ENCODE measurements around the gene MGMT.

Gene MGMT

DNA sequence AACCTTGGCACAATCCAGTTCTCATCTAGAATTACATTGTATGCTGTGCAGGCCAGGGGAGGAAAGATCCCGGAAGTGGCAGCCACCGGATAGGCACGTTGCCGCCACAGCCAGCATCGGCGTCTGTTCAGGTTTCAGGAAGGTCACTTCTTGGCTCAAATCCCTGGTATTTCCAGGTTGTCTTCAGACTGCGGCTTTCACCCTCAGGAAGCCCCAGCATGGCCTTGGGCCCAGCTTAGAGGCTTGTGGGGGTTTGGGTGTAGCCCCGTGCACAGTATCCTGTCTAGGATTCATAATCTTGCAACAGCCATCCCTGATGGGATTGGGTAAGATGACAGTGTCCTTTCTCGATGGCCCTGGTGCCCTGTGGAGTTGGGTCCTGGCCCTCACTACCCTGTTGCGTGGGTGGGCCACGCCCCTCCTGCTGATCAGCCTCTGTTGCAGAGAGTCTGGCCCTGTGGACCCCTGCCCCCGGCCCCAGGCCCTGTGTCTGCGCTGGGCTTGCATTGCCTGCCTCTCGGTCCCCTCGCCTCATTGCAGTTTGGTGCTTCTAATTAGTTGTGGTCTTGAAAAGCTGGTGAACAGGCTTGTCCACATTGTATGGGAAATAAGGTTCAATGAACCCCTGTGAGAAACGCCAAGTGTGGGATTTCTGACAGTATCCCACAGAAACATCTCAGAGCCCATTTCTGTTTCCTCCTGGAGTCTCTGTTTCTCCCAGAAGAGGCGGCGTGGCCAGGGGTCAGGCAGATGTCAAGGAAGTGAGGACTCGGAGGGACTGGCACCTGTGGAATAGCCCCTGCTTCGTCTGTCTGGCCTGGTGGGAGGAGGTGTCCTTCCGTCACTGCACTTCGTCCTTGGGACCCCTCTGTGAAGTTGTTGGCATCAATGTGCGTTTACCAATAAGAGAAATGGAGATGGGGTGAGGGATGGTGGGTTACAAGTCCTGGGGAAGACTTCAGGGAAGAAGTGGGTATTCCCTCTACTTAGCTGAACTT is 77.5 kb downstream of the MGMT start:
- no peak for DNase-seq (ENCODE audit: low read depth)

DNA sequence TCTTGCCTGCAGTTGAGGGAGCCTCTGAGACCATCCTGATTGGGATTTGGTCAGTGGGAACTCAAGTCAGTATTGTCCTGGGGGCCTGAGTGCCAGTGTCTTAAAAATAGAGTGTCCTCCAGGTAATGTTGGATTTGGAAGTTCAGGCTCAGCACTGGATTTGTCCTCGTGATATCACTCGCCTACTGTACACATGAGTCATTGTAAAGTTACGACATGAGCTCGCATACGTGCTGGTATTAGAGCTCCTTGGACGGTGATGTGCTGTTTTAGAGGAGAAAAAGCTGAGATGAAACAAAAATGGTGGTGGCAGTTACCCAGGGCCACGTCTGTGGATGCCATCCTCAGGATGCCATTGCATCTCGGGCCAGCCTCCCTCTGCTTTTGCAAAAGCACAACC is 78.2 kb downstream of the MGMT start:
- no peak for DNase-seq (ENCODE audit: low read depth)

DNA sequence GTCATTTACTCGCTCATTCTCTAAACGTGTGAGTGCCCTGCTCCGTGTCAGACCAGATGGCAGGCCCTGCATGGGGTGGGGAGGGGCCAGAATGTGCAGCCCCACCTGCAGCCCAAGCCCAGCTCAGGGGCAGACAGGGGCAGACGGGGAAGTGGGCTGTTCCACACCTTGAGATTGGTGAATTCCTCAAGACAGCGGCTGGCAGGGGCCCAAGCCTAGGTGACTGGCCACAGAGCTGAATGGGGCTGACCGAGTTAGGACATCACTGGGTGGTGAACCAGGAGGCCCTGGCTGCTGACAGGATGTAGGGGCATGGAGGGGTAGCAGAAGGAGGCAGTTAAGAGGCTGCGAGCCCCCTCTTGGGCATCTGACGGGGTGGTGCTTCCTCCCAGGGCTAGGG is 79.1 kb downstream of the MGMT start:
- DNase-seq (ENCODE audit: low read depth): no peak

DNA sequence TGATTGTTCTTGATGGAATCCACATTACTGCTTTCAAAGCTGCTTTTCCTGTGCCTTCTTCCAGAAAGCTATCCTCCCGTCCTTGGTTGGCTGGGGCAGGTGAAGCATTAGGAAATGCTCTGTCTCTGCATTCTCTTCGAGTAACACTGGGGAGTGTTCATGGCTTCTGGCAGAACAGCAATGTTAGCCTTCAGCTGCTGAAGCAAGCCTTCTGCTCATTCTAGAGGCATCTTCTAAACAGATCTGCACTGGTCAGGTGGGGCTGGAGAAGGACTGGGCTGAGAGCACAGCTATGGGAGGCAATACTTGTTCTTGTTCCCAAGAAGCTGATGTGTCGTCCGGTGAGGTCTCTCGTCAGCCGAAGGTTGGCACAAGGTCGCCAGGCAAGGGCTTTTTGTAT is 80.6 kb downstream of the MGMT start:
- no peak for DNase-seq (ENCODE audit: low read depth)

DNA sequence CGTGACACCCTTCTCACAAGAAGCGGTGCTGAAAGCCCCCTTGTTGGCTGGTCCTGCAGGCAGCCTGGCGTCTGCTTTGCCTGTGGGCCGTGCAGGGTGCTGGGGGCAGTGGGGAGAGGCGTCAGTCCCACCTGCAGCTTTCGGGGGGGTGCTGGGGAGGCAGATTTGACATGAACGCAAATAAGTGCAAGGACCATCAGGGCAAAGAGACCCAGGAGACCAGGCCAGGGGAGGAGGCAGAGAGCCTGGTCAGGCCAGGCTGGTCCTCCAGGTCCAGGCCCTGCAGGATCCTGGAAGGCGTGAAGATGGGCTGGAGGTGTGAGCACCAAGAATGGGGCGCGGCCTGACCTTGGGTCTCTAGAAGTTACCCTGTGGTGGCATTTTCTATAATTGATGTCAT is 81.6 kb downstream of the MGMT start:
- no peak for DNase-seq (ENCODE audit: low read depth)

DNA sequence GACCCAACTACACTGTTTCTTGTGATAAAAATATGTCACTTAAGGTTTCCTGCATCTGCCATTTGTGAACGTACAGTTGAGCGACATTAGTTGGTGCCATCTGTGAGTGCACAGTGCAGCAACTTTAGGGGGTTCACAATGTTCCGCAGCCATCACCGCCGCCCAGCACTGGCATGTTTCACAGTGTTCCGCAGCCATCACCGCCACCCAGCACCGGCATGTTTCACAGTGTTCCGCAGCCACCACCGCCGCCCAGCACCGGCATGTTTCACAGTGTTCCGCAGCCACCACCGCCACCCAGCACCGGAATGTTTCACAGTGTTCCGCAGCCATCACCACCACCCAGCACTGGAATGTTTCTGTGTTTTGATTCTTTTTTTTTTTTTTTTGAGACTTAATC is 83.0 kb downstream of the MGMT start:
- DNase-seq (ENCODE audit: low read depth): no peak

DNA sequence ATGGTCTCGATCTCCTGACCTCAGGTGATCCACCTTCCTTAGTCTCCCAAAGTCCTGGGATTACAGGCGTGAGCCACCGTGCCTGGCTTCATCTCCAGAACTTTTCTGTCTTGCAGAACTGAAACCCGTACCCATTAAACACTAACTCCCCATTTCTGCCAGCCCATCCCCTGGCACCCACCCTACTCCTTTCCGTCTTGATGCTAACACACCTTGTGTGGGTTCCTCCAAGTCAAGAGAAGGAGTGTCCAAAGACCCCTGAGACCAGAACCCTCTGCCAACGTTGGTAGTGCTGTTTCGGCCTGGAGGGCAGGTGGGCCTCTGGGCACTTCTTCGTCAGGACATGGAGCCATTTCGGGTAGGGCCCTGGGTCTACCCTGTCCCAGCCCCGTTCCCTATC is 83.6 kb downstream of the MGMT start:
- DNase-seq (ENCODE audit: low read depth): no peak

DNA sequence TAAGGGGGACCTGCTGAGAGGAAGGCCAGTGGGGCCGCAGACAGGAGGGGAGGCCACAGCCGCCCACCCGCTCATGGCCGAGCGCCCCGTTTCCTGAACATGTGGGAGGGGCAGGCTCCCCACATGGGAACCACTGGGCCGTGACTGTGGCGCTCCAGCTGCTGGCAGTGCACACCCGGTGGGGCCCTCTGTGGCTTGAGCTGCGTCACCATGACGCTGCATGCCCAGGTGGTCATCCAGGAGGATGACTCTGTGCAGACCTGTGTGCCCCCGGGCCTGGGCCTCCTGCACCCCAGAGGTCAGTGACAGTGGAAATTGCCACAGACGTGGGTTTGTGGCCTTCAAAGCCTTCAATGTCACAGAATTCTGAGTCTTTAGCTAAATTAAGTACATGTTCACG is 85.1 kb downstream of the MGMT start:
- DNase-seq (ENCODE audit: low read depth): no peak

DNA sequence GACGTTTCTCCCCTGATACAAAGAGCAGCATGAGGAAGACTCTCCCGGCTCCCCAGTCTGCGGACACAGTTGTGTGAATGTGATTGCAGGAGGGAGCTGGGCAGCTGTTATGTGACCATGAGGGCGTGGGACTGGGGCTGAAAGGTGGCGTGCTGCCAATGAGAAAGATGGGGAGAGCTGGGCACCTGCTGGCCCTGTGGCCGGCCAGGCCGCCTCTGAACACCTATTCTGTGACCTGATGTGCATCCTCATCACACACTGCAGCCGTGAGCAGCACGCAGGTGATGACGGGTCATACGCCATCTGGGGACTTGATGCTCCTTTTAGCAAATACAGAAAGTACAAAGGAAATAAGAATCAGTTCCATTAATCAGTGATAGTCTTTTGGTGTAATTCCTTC is 86.9 kb downstream of the MGMT start:
- DNase-seq (ENCODE audit: low read depth): no peak

DNA sequence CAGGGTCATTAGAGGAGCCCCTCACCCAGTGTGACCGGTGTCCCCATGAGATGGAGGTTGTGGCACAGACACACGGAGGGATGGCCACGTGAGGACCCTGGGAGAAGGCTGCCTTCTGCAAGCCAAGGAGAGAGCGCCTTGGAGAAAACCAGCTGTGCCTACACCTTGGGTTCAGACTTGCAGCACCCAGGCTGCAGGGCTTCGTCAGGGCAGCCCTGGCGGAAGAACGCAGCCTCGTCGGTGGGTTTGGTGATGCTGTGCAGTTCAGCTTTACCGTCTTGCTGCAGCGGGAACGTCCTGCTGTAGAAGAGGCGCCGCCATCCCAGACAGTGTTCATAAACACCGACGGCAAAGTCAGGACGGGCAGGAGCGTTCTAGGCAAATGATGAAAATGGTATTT is 89.3 kb downstream of the MGMT start:
- DNase-seq (ENCODE audit: low read depth): no peak

DNA sequence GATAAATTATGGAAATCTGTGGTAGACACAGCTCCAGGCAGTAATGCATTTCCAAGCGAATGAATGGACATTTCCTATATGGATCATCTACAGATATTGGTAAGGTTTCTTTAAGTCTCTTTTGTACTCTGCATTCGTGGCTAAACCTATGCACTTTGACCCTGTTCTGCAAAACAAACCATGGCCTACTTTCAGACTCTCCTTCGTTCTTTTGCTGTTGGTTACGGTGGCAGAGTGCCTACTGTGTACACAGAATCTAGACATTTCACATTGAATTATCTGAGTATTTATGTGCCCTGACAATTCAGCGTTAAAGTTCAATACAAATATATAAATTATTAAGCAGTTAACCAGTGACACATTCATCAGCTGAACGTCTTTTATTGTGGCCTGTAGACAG is 93.3 kb downstream of the MGMT start:
- no peak for DNase-seq (ENCODE audit: low read depth)

DNA sequence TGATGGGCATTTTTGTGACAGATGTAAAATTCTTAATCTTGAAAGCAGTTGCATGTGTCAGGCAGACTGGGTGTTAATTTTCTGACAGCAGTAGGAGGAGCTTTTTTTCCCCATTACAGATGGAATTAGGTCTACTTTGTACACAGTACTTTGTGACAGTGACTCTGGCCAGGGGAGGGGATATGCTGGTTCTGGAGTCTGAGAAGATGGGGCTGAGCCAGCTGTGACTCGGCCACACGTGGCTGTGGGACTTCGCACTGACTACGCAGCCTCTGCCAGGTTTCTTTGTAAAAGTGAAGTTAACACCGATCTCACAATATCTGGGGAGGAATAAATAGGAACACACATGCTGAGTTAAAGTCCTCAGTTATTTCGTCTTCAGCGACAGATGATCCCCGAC is 95.4 kb downstream of the MGMT start:
- DNase-seq (ENCODE audit: low read depth): no peak

DNA sequence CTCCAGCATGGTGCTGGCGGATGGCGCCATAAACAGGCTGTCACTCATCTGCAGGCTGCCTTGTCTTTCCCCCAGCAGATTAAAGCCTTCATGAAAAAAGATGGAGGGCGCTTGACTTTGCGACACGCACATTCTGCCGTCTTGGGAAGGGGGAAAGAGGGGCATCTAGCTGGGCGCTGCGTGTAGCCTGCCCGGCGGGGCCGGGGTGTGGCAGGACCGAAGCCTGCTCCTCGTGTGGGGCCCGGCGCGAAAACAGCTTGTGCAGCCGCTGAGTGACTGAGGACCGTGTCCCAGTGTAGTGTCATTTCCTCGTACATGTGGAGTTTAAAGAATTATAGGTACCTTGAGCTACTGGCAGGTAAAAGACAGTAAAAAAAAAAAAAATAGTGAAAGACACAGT is 97.9 kb downstream of the MGMT start:
- DNase-seq (ENCODE audit: low read depth): no peak

DNA sequence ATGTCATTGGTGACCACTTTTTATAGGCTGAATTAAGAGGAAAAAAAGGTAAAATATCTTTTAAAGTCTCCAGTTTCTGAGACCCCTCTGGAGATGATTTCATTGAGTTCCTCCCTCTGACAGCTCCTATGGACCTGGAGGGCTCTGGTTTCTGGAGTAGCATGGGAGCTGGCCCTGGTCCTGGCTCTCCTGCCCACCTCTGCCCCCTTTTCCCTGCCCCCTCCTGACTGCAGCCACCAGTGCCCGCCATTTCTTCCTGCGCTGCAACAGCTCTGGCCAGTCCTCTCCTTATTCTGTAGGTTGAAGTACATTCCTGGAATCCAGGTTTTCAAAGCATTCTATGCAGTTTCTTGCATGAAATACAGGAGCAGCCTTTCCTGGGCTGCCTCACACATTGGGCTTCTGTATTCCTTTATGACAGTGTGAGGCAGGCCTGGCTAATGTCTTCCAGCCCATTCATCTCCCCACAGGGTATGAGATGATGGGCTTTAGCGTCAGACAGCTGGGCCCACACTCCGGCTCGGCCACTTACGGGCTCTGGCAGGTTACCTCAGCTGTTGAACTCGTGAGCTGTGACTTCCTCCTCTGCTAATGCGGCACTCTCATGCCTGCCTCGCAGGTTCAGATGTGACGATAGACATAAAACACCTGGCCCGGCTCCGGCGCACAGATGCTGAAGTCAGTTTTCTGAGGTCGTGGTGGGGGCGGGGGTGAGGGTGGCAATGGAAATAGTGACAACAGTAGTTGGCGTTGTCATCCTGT is 101.7 kb downstream of the MGMT start:
- no peak for DNase-seq (ENCODE audit: low read depth)

DNA sequence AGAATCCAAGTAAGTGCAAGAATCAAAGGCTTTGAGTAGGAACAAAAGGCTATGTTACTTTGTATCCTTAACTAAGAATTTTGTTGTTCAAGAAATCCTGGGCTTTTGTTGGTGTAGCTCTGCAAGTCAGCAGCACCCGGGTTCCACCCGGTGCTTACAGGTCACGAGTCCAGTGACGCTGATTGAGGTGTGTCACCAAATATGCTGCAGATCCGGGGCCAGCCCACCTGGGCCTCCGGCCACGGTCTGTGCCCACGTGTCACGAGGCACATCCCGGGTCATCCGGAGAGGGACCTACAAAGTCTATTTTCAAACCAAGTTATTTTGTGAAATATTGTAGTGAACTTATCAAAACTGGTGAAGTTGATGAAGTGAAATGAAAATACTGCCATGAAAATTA is 103.1 kb downstream of the MGMT start:
- no peak for DNase-seq (ENCODE audit: low read depth)

DNA sequence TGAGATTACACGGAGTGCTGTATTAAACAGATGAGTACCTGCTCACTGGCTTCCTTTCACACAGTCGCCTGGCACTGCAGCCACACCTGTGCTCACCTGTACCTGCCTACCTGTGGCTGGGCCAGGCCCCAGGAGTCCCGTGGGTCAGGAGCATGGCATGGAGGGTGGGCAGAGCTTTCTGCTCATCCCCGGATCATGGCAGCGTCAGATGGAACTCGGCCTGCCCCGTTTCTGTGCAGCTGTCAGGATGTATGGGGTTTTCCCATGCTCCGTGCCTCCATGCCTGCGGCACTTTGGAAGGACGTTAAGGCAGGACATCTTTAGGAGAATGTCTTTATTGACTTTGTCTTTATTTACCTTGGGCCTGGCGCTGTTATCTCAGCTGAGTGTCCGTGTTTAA is 112.2 kb downstream of the MGMT start:
- no peak for DNase-seq (ENCODE audit: low read depth)

DNA sequence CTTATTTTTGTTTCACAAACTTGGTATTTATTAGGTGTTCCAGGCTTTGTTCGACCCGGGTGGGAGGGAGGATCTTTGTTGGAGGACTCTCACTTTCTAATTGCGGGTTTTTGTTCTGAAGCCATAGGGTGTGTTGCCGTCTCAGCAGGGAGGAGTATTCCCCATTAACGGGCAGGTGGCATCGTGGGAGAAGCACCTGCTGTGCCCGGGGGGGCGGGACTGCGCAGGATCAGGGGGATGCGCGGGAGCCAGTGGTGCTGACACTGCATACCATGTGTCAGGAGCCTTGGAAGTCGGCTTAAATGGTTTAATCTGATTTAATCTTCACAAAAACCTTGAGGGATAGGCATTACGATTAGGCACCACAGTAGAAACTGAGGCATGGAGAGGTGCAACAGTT is 113.0 kb downstream of the MGMT start:
- no peak for DNase-seq (ENCODE audit: low read depth)

DNA sequence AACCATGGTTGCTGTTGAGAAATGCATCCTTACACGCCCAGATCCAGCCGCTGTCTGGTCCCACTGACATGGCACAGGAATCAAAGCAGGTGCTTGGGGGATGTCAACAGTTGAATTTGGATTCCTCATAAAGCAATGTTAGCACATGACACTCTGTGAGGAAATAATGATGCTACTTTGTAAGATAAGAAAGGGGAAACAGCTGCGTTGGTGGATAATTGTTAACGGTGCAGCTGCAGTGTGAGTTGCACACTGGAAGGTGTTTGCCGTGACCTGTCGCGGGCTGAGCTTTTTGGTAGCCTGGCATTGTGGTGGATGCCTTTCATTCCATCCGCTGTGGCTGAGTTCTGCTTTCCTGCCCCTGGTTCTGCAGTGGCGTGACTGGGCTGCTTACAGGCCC is 113.9 kb downstream of the MGMT start:
- no peak for DNase-seq (ENCODE audit: low read depth)

DNA sequence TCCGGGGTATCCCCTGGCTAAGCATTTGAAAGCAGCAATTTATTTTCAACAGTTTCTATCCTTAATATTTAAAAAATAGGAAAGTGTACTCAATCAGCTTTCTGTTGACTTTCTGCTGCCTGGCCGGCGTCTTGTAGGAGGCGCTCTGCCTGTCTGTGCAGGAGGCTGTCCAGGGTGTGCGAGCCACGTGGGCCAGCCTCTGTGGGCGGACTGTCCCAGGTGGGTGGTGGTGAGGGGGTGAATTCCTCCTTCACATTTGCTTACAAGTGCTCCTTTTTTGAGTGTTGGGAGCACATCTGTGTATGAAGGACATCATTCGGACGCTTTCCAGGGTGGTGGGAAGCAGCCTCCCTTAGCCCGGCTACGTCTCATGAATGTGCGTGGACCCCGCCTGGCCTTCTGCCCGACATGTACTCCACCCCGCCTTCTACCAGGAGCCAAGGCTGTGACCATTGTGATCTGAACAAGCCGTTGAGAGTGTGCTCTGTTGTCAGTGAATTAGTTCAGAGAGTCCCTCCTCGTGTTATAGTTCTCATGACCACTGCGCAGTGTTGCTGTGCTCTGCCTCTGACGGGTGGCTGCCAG is 114.9 kb downstream of the MGMT start:
- DNase-seq (ENCODE audit: low read depth): no peak

DNA sequence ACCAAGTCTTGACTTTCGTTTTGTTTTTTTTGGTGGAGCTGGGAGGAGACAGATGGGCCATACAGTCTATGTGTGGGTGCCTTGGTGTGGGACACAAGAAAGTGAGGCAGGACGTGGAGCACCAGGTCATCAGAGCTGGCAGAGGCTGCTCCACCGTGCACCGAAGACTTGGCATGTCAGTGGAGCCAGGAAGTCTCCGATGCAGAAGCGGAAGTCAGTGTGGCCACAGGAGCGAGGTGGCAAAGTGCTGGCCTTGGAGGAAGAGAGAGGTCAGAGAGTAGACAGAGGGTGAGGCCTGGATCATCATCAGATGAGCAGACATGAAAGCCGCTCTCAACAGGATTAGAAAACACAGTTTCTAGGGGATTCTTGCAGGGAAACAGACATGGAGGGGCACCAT is 116.8 kb downstream of the MGMT start:
- no peak for DNase-seq (ENCODE audit: low read depth)

DNA sequence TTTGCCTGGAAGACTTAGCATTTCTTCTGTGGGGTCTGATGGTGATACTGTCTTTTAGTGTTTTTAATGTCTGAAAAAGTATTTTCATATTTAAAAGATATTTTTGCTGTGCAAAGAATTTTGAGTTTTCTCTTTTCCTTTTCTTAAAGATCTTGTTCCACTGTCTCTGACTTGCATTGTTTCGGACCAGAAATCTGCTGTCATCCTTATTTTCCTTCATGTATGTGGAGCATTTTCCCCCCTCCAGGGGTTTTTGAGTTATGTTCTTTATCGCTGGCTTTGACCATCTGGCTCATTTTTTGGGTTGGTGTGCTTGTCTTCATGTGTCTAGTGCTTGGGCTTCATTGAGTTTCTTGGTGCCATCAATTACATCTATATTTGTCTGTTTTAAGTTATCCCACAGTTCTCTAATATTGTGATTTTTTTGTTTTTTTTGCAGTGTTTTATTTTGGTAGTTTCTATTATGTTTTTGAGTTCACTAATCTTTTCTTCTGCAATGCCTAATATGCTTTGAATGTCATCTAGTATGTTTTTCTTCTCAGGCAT is 119.9 kb downstream of the MGMT start:
- no peak for DNase-seq (ENCODE audit: low read depth)

DNA sequence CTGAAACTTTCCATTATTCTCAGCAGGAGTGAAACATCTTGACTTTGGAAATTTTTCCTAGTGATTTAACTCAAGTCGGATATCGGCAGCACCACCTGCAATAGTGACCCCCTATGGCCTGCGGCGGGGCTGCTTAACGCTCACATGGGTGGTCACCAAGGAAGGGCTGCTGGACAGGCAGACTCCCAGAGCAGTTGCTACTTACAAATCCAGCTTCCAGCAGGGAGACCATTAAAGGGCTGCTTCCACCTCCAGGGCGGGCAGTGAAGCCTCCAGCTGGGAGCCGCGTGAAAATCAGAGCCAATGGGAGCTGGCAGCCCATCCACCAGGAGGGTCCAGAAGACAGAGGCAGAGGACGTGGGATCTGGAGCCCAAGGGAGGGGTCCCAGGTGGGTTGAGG is 122.5 kb downstream of the MGMT start:
- no peak for DNase-seq (ENCODE audit: low read depth)

DNA sequence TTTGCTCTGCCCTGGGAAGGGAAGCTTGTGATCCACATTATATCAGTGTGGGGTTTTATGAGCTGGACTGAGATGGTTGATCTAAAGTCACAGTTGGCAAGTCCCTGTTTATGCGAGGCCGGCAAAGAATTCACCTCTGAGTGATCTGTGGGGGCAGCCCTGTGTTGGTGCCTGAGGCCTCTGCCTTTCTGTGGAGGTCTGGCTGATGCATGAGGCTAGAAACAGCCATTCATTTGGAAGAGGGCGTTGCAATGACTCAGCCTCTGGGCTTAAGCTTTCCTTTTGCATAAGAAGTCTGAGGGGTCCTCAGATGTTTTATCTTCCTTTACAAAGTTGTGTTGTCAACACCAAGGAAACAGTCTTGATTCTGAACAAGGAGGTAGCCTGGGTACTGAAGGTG is 126.9 kb downstream of the MGMT start:
- no peak for DNase-seq (ENCODE audit: low read depth)

Measured in activated T-cell treated with anti-CD3 and anti-CD28 coated beads for 24 hours (primary cell).